A549 (cell line): ENCODE measurements around the gene C1orf87.

Source experiments
- CHD4 ChIP-seq: fragments of 200-600 bp; sonication (generic); IDR thresholded peaks from 2 replicates; pipeline ENCODE4 v1.6.1; 2016; ENCODE audit warnings: antibody characterized with exemption, mild to moderate bottlenecking, borderline replicate concordance
- CTCF ChIP-seq: fragments of >200 bp; sonication (Bioruptor Twin); formaldehyde crosslinking; IDR thresholded peaks from 3 replicates; pipeline ENCODE4 v1.5.1; 2016
- EHMT2 ChIP-seq: fragments of 200-600 bp; sonication (generic); IDR thresholded peaks from 2 replicates; pipeline ENCODE4 v1.6.1; 2016; ENCODE audit warnings: antibody characterized with exemption, low read depth, mild to moderate bottlenecking, moderate library complexity
- KDM5A ChIP-seq: fragments of 200-600 bp; sonication (generic); IDR thresholded peaks from 2 replicates; pipeline ENCODE4 v1.6.1; 2016; ENCODE audit warnings: antibody characterized with exemption, mild to moderate bottlenecking
- POLR2A ChIP-seq: IDR thresholded peaks from 2 replicates; pipeline ENCODE4 v1.6.1; 2012; ENCODE audit warnings: mild to moderate bottlenecking, low read length
- RAD21 ChIP-seq, 2 experiments: fragments of >200 bp in 1 of 2; sonication (Bioruptor Twin) in 1 of 2; formaldehyde crosslinking in 1 of 2; IDR thresholded peaks in 1 of 2; conservative IDR thresholded peaks in 1 of 2; 2 replicates in 1 of 2; 3 replicates in 1 of 2; pipeline ENCODE4 v1.6.1; 2012 to 2018; ENCODE audit warnings: inconsistent platforms in 1 of 2
- REST ChIP-seq: fragments of 200-600 bp; sonication (generic); IDR thresholded peaks from 2 replicates; pipeline ENCODE4 v1.6.1; 2016; ENCODE audit warnings: antibody characterized with exemption, mild to moderate bottlenecking, moderate library complexity
- RFX5 ChIP-seq: fragments of 450-650 bp; IDR thresholded peaks from 2 replicates; pipeline ENCODE4 v1.7.1; 2014; ENCODE audit warnings: antibody characterized with exemption, mild to moderate bottlenecking, moderate library complexity
- USF2 ChIP-seq: fragments of 450-650 bp; IDR thresholded peaks from 2 replicates; pipeline ENCODE4 v1.6.1; 2014; ENCODE audit warnings: antibody characterized with exemption

GRCh38 chr1:60037669-60038068 lies 35.9 kb downstream of the C1orf87 start:
- TF ChIP-seq POLR2A (no peak), RAD21 (conservative IDR thresholded peaks at IDR 0.05 in 1 of 2, IDR thresholded peaks at IDR 0.05 in 1 of 2) (no peak), EHMT2 (no peak), CTCF (no peak), REST (no peak), CHD4 (no peak), KDM5A (no peak), RFX5 (no peak), USF2 (no peak)
